ENCODE measurements around the gene SPTBN1.

Gene SPTBN1

DNA sequence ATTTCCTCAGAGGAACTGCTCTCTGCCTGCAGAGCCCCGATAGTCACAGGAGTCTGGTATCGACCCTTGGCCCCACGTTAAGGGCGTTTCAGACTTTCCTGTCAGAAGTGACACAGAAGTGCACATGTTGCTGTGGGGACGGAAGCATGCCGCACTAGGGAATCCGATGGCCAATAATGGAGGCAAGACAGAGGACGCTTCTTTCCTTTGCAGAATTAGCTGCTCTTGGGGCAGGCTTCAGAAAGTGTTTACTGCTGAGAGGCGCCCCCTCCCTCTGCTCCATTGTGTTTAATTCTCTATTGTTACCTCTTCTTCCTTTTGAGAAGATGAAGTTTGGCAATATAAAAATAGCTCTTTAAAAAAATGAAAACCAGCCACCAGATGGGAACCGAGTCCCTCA is 148.7 kb downstream of the SPTBN1 start:
- Histone ChIP-seq H3K36me3 (ENCODE audit: control insufficient read depth, insufficient read depth, low read length) (peaks cover 6% of the 10 kb centered on the region; the same call in 1 of the 2 replicates), H3K9me3 (ENCODE audit: control insufficient read depth, insufficient read depth, low read length) (no peaks in the 10 kb centered on the region), H3K27me3 (ENCODE audit: control insufficient read depth, insufficient read depth, low read length) (no peaks in the 10 kb centered on the region), H3K27ac (ENCODE audit: low read depth, low read length) (no peak overlapping the region), H3K9ac (ENCODE audit: low read depth, low read length) (no peak overlapping the region), H3K4me3 (ENCODE audit: low read depth, low read length) (no peak overlapping the region), H3K4me1 (ENCODE audit: control insufficient read depth, insufficient read depth, low read length) (peaks cover 35% of the 10 kb centered on the region)

GRCh38 chr2:54605836-54606235 is 149.7 kb downstream of the SPTBN1 start:
- H3K27me3 ChIP-seq (ENCODE audit: control insufficient read depth, insufficient read depth, low read length): no peaks in the 10 kb centered on the region
- H3K4me3 ChIP-seq (ENCODE audit: low read depth, low read length): no peak overlapping the region
- H3K9ac ChIP-seq (ENCODE audit: low read depth, low read length): no peak overlapping the region
- no peaks in the 10 kb centered on the region for H3K9me3 ChIP-seq (ENCODE audit: control insufficient read depth, insufficient read depth, low read length)
- H3K27ac ChIP-seq (ENCODE audit: low read depth, low read length): no peak overlapping the region
- H3K4me1 ChIP-seq (ENCODE audit: control insufficient read depth, insufficient read depth, low read length): peaks cover 44% of the 10 kb centered on the region
- H3K36me3 ChIP-seq (ENCODE audit: control insufficient read depth, insufficient read depth, low read length): no peaks in the 10 kb centered on the region

- no peaks in the 10 kb centered on the region for H3K36me3 ChIP-seq (ENCODE audit: control insufficient read depth, insufficient read depth, low read length)
- H3K27me3 ChIP-seq (ENCODE audit: control insufficient read depth, insufficient read depth, low read length): no peaks in the 10 kb centered on the region
- no peaks in the 10 kb centered on the region for H3K9me3 ChIP-seq (ENCODE audit: control insufficient read depth, insufficient read depth, low read length)
Observed at GRCh38 chr2:54606393-54606958, 150.3 kb downstream of the SPTBN1 start.

GRCh38 chr2:54608224-54608623 is 152.1 kb downstream of the SPTBN1 start:
- Histone ChIP-seq H3K9ac (ENCODE audit: low read depth, low read length) (no peak overlapping the region), H3K27ac (ENCODE audit: low read depth, low read length) (no peak overlapping the region), H3K27me3 (ENCODE audit: control insufficient read depth, insufficient read depth, low read length) (no peaks in the 10 kb centered on the region), H3K9me3 (ENCODE audit: control insufficient read depth, insufficient read depth, low read length) (no peaks in the 10 kb centered on the region), H3K4me3 (ENCODE audit: low read depth, low read length) (no peak overlapping the region), H3K36me3 (ENCODE audit: control insufficient read depth, insufficient read depth, low read length) (peaks cover 14% of the 10 kb centered on the region), H3K4me1 (ENCODE audit: control insufficient read depth, insufficient read depth, low read length) (peaks cover 52% of the 10 kb centered on the region)

More at GRCh38 chr2:54606393-54606958, 150.3 kb downstream of the SPTBN1 start:
- no peak overlapping the region for H3K27ac ChIP-seq (ENCODE audit: low read depth, low read length)
- peaks cover 50% of the 10 kb centered on the region for H3K4me1 ChIP-seq (ENCODE audit: control insufficient read depth, insufficient read depth, low read length)
- no peak overlapping the region for H3K9ac ChIP-seq (ENCODE audit: low read depth, low read length)
- no peak overlapping the region for H3K4me3 ChIP-seq (ENCODE audit: low read depth, low read length)

DNA sequence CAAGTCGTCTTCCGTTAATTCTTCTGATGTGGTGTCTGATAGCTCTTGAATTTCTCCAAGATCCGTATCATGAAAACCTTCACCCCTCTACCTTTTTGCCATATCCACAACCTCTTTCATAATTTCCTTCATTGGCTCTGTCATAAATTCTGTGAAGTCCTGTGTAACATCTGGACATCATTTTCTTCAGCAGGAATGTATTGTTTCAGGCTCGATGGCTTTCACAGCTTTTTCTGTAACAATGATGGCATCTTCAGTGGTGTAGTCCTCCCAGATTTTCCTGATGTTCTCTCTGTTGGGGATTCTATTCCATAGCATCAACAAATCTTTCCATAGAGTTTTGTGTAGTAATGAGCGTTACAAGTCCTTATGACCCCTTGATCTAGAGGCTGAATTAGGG is 153.1 kb downstream of the SPTBN1 start:
- H3K4me1 ChIP-seq (ENCODE audit: control insufficient read depth, insufficient read depth, low read length): peaks cover 44% of the 10 kb centered on the region
- H3K9ac ChIP-seq (ENCODE audit: low read depth, low read length): no peak overlapping the region
- H3K27me3 ChIP-seq (ENCODE audit: control insufficient read depth, insufficient read depth, low read length): no peaks in the 10 kb centered on the region
- H3K36me3 ChIP-seq (ENCODE audit: control insufficient read depth, insufficient read depth, low read length): peaks cover 23% of the 10 kb centered on the region
- no peaks in the 10 kb centered on the region for H3K9me3 ChIP-seq (ENCODE audit: control insufficient read depth, insufficient read depth, low read length)
- H3K4me3 ChIP-seq (ENCODE audit: low read depth, low read length): no peak overlapping the region
- H3K27ac ChIP-seq (ENCODE audit: low read depth, low read length): no peak overlapping the region

- Histone ChIP-seq H3K4me3 (ENCODE audit: low read depth, low read length) (no peak overlapping the region), H3K27me3 (ENCODE audit: control insufficient read depth, insufficient read depth, low read length) (no peaks in the 10 kb centered on the region), H3K4me1 (ENCODE audit: control insufficient read depth, insufficient read depth, low read length) (peaks cover 40% of the 10 kb centered on the region), H3K9ac (ENCODE audit: low read depth, low read length) (no peak overlapping the region), H3K27ac (ENCODE audit: low read depth, low read length) (no peak overlapping the region), H3K9me3 (ENCODE audit: control insufficient read depth, insufficient read depth, low read length) (no peaks in the 10 kb centered on the region), H3K36me3 (ENCODE audit: control insufficient read depth, insufficient read depth, low read length) (peaks cover 23% of the 10 kb centered on the region)
Observed at GRCh38 chr2:54609647-54610046, 153.5 kb downstream of the SPTBN1 start.

GRCh38 chr2:54610700-54611099 is 154.6 kb downstream of the SPTBN1 start:
- Histone ChIP-seq H3K27ac (ENCODE audit: low read depth, low read length) (no peak overlapping the region), H3K9ac (ENCODE audit: low read depth, low read length) (no peak overlapping the region), H3K27me3 (ENCODE audit: control insufficient read depth, insufficient read depth, low read length) (no peaks in the 10 kb centered on the region), H3K4me1 (ENCODE audit: control insufficient read depth, insufficient read depth, low read length) (peaks cover 30% of the 10 kb centered on the region), H3K4me3 (ENCODE audit: low read depth, low read length) (no peak overlapping the region), H3K36me3 (ENCODE audit: control insufficient read depth, insufficient read depth, low read length) (peaks cover 29% of the 10 kb centered on the region), H3K9me3 (ENCODE audit: control insufficient read depth, insufficient read depth, low read length) (no peaks in the 10 kb centered on the region)

GRCh38 chr2:54611830-54612545 is 155.9 kb downstream of the SPTBN1 start:
- Histone ChIP-seq H3K27me3 (ENCODE audit: control insufficient read depth, insufficient read depth, low read length) (no peaks in the 10 kb centered on the region), H3K9me3 (ENCODE audit: control insufficient read depth, insufficient read depth, low read length) (no peaks in the 10 kb centered on the region), H3K36me3 (ENCODE audit: control insufficient read depth, insufficient read depth, low read length) (peaks cover 42% of the 10 kb centered on the region), H3K4me3 (ENCODE audit: low read depth, low read length) (no peak overlapping the region), H3K4me1 (ENCODE audit: control insufficient read depth, insufficient read depth, low read length) (peaks cover 26% of the 10 kb centered on the region), H3K9ac (ENCODE audit: low read depth, low read length) (no peak overlapping the region), H3K27ac (ENCODE audit: low read depth, low read length) (no peak overlapping the region)

GRCh38 chr2:54613386-54613785 is 157.3 kb downstream of the SPTBN1 start:
- Histone ChIP-seq H3K27ac (ENCODE audit: low read depth, low read length) (no peak overlapping the region), H3K4me3 (ENCODE audit: low read depth, low read length) (no peak overlapping the region), H3K36me3 (ENCODE audit: control insufficient read depth, insufficient read depth, low read length) (peaks cover 56% of the 10 kb centered on the region), H3K27me3 (ENCODE audit: control insufficient read depth, insufficient read depth, low read length) (no peaks in the 10 kb centered on the region), H3K4me1 (ENCODE audit: control insufficient read depth, insufficient read depth, low read length) (peaks cover 26% of the 10 kb centered on the region), H3K9me3 (ENCODE audit: control insufficient read depth, insufficient read depth, low read length) (no peaks in the 10 kb centered on the region), H3K9ac (ENCODE audit: low read depth, low read length) (no peak overlapping the region)

GRCh38 chr2:54613794-54614257 is 157.7 kb downstream of the SPTBN1 start:
- Histone ChIP-seq H3K9me3 (ENCODE audit: control insufficient read depth, insufficient read depth, low read length) (no peaks in the 10 kb centered on the region), H3K9ac (ENCODE audit: low read depth, low read length) (no peak overlapping the region), H3K27me3 (ENCODE audit: control insufficient read depth, insufficient read depth, low read length) (no peaks in the 10 kb centered on the region), H3K27ac (ENCODE audit: low read depth, low read length) (no peak overlapping the region), H3K36me3 (ENCODE audit: control insufficient read depth, insufficient read depth, low read length) (peaks cover 60% of the 10 kb centered on the region), H3K4me3 (ENCODE audit: low read depth, low read length) (no peak overlapping the region), H3K4me1 (ENCODE audit: control insufficient read depth, insufficient read depth, low read length) (peaks cover 26% of the 10 kb centered on the region)

DNA sequence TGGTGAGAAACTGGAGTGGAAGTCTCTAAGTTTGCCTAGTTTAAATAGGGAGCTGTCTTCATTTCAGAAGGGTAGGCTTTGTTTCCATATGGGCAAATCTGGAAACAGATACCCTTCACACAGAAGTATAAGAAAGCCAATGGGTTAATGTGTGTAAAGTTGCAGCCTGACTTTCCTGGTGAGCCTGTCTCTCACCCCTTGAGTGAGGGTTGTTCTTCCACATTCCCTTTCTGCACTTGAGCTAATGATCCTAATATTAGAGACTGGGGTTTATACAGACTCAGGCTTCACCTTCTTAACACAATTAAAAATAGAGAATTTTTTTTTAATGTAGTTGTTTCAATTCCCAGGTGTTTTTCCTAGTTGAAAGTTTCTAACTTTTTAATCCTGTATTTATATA is 158.7 kb downstream of the SPTBN1 start:
- Histone ChIP-seq H3K27ac (ENCODE audit: low read depth, low read length) (no peak overlapping the region), H3K27me3 (ENCODE audit: control insufficient read depth, insufficient read depth, low read length) (no peaks in the 10 kb centered on the region), H3K9ac (ENCODE audit: low read depth, low read length) (no peak overlapping the region), H3K36me3 (ENCODE audit: control insufficient read depth, insufficient read depth, low read length) (peaks cover 70% of the 10 kb centered on the region), H3K4me3 (ENCODE audit: low read depth, low read length) (no peak overlapping the region), H3K9me3 (ENCODE audit: control insufficient read depth, insufficient read depth, low read length) (no peaks in the 10 kb centered on the region), H3K4me1 (ENCODE audit: control insufficient read depth, insufficient read depth, low read length) (peaks cover 20% of the 10 kb centered on the region)
